Skeletal muscle satellite cell (primary cell): Measurements from ENCODE around the gene GPRASP1. TPM values are rescaled to one million over a fixed set of nuclear protein-coding genes. Genes with fewer than 3 reads are reported as not detected.

ENCODE experiments used
- small RNA-seq: library from RNA; depleted of rRNA; stranded (forward); fragments of <200 nt; gene quantifications from one replicate; pipeline ENCODE3, GENCODE V24; 2012

The GPRASP1 gene

Small RNA genes within 50 kb of the gene (small RNA-seq; reads per million reads assigned to genes)
- not detected for gene RNU6-589P
